Thyroid gland (tissue), 4 donors: ENCODE data around the gene MAGEA9B. TPM values are rescaled to one million over a fixed set of nuclear protein-coding genes. Genes with fewer than 3 reads are reported as not detected.
"Not testable (repeated sequence)": the region's sequence is repeated elsewhere in the genome, so short reads cannot be mapped to it uniquely, and the experiment has no call there.

ENCODE experiments used
- DNase-seq, 2 donors: peaks; one replicate each; pipeline ENCODE4 v3.0.0-alpha.2; 2019
- H3K27ac ChIP-seq, 3 donors: fragments of 200-600 bp; sonication (generic); 1 replicate in 2 of 3; 2 replicates in 1 of 3; pipeline ENCODE4 v1.5.1; 2016 to 2019; ENCODE audit warnings: mild to moderate bottlenecking in 1 of 3, moderate library complexity in 1 of 3
- H3K27me3 ChIP-seq: fragments of 200-600 bp; sonication (generic); one replicate; pipeline ENCODE4 v1.5.1; 2019
- H3K36me3 ChIP-seq, 2 donors: fragments of 200-600 bp; sonication (generic); one replicate each; pipeline ENCODE4 v1.5.1; 2016 to 2019
- H3K4me1 ChIP-seq, 2 donors: fragments of 200-600 bp; sonication (generic); one replicate each; pipeline ENCODE4 v1.5.1; 2017 to 2019
- H3K4me3 ChIP-seq, 3 donors: fragments of 200-600 bp; sonication (generic); replicated peaks in 1 of 3; 1 replicate in 2 of 3; 2 replicates in 1 of 3; pipeline ENCODE4 v1.5.1; 2016; ENCODE audit warnings: mild to moderate bottlenecking in 1 of 3
- H3K9me3 ChIP-seq: fragments of 200-600 bp; sonication (generic); one replicate; pipeline ENCODE4 v1.5.1; 2017
- POLR2A ChIP-seq, 2 donors: fragments of 450-650 bp; IDR thresholded peaks; one replicate each; pipeline ENCODE4 v1.6.1; 2017; ENCODE audit warnings: antibody characterized with exemption in 2 of 2, mild to moderate bottlenecking in 2 of 2, moderate library complexity in 1 of 2
- WGBS, 2 donors: methylation state at CpG; one replicate each; pipeline ENCODE4 v1.1.5; 2017; 5-methylcytosine and 5-hydroxymethylcytosine counted together
- intact Hi-C: fragments of 100-400 bp; cut with DNase I; formaldehyde crosslinking; loops from one replicate; pipeline ENCODE4 v1.15.1; 2023
- total RNA-seq, 4 donors: library from RNA; depleted of rRNA; stranded (reverse); fragments of >200 nt; gene quantifications; one replicate each; pipeline ENCODE4 v1.2.3, GENCODE V29; 2016
- TF ChIP-seq, protein P1 (sequence below), 6 experiments: fragments of 200-600 bp in 3 of 6; fragments of 450-650 bp in 3 of 6; sonication (generic) in 3 of 6; IDR thresholded peaks; one replicate each; pipeline ENCODE4 v1.5.1; 2016 to 2019; ENCODE audit warnings: antibody characterized with exemption in 6 of 6, mild to moderate bottlenecking in 2 of 6, inconsistent platforms in 1 of 6, moderate library complexity in 1 of 6

Gene MAGEA9B
- total RNA-seq, 4 donors from 2014 or later, result not detected

GRCh38 chrX:149628768-149629167 is 41.5 kb upstream of the MAGEA9B start:
- intact Hi-C loops, result no loop called here
- H3K9me3 ChIP-seq, result no peaks in the 10 kb centered on the region
- 88 to 100% methylated on average over 2 of the region's 2 CpGs for WGBS, 2 donors
- peaks cover 0 to 8% of the 10 kb centered on the region in 2 donors for H3K4me1 ChIP-seq
- TF ChIP-seq POLR2A (IDR thresholded peaks at IDR 0.05), result no peak
- TF ChIP-seq, protein P1, sequence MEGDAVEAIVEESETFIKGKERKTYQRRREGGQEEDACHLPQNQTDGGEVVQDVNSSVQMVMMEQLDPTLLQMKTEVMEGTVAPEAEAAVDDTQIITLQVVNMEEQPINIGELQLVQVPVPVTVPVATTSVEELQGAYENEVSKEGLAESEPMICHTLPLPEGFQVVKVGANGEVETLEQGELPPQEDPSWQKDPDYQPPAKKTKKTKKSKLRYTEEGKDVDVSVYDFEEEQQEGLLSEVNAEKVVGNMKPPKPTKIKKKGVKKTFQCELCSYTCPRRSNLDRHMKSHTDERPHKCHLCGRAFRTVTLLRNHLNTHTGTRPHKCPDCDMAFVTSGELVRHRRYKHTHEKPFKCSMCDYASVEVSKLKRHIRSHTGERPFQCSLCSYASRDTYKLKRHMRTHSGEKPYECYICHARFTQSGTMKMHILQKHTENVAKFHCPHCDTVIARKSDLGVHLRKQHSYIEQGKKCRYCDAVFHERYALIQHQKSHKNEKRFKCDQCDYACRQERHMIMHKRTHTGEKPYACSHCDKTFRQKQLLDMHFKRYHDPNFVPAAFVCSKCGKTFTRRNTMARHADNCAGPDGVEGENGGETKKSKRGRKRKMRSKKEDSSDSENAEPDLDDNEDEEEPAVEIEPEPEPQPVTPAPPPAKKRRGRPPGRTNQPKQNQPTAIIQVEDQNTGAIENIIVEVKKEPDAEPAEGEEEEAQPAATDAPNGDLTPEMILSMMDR (IDR thresholded peaks at IDR 0.05), result no peak
- no peak overlapping the region for H3K4me3 ChIP-seq
- no peaks in the 10 kb centered on the region for H3K27me3 ChIP-seq
- no peak overlapping the region for H3K27ac ChIP-seq
- DNase-seq, result no peak
- H3K36me3 ChIP-seq, result no peaks in the 10 kb centered on the region

- Histone ChIP-seq H3K4me1 (peaks cover 0 to 8% of the 10 kb centered on the region in 2 donors), H3K27me3 (no peaks in the 10 kb centered on the region), H3K27ac (no peak overlapping the region), H3K9me3 (no peaks in the 10 kb centered on the region), H3K36me3 (no peaks in the 10 kb centered on the region), H3K4me3 (no peak overlapping the region)
- 93 to 100% methylated on average over 2 to 3 of the region's 3 CpGs for WGBS, 2 donors
- intact Hi-C loops, result no loop called here
- DNase-seq, result no peak
- TF ChIP-seq, protein P1 (IDR thresholded peaks at IDR 0.05), result no peak
- no peak for TF ChIP-seq POLR2A (IDR thresholded peaks at IDR 0.05)
Observed at GRCh38 chrX:149628280-149628679, 41.0 kb upstream of the MAGEA9B start.

DNA sequence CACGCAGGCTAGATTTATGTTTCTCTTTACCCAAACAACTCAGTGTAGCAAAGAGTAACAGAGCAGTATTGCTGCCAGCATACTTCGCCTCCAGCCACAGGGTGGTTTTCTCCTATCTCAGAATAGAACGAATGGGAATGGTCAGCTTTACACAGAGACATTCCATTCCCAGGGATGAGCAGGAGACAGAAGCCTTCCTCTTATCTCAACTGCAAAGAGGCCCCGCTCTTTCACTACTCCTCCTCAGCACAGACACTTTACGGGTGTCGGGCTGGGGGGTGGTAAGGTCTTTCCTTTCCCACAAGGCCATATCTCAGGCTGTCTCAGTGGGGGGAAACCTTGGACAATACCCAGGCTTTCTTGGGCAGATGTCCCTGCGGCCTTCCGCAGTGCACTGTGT is 39.6 kb upstream of the MAGEA9B start:
- 64 to 91% methylated on average over 5 to 8 of the region's 8 CpGs for WGBS, 2 donors
- intact Hi-C loops, H3K4me3 ChIP-seq, H3K9me3 ChIP-seq, DNase-seq, H3K36me3 ChIP-seq, H3K27ac ChIP-seq, H3K27me3 ChIP-seq, H3K4me1 ChIP-seq: not testable (repeated sequence)

DNA sequence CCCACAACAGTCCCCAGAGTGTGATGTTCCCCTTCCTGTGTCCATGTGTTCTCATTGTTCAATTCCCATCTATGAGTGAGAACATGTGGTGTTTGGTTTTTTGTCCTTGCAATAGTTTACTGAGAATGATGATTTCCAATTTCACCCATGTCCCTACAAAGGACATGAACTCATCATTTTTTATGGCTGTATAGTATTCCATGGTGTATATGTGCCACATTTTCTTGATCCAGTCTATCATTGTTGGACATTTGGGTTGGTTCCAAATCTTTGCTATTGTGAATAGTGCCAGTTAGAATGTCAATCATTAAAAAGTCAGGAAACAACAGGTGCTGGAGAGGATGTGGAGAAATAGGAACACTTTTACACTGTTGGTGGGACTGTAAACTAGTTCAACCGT is 32.4 kb upstream of the MAGEA9B start:
- H3K27me3 ChIP-seq, H3K9me3 ChIP-seq, H3K4me3 ChIP-seq, H3K36me3 ChIP-seq, DNase-seq, intact Hi-C loops, H3K4me1 ChIP-seq, H3K27ac ChIP-seq: not testable (repeated sequence)
- 86 to 100% methylated on average over 1 of the region's 1 CpG for WGBS, 2 donors

- Histone ChIP-seq H3K4me1 (no peaks in the 10 kb centered on the region), H3K4me3 (no peak overlapping the region), H3K27me3 (no peaks in the 10 kb centered on the region), H3K36me3 (no peaks in the 10 kb centered on the region), H3K27ac (no peak overlapping the region), H3K9me3 (no peaks in the 10 kb centered on the region)
- TF ChIP-seq POLR2A (IDR thresholded peaks at IDR 0.05), result no peak
- TF ChIP-seq, protein P1 (IDR thresholded peaks at IDR 0.05), result no peak
- 90 to 94% methylated on average over 3 of the region's 3 CpGs for WGBS, 2 donors
- intact Hi-C loops, result no loop called here
- no peak for DNase-seq
Observed at GRCh38 chrX:149618871-149619270, 31.6 kb upstream of the MAGEA9B start.

- H3K36me3 ChIP-seq, result no peaks in the 10 kb centered on the region
- H3K27ac ChIP-seq, result no peak overlapping the region
- WGBS, 2 donors, result 86 to 87% methylated on average over 1 of the region's 1 CpG
- DNase-seq, result no peak
- H3K27me3 ChIP-seq, result no peaks in the 10 kb centered on the region
- intact Hi-C loops, result no loop called here
- H3K4me1 ChIP-seq, result no peaks in the 10 kb centered on the region
- H3K9me3 ChIP-seq, result no peaks in the 10 kb centered on the region
- H3K4me3 ChIP-seq, result no peak overlapping the region
- TF ChIP-seq POLR2A (IDR thresholded peaks at IDR 0.05), result no peak
- TF ChIP-seq, protein P1 (IDR thresholded peaks at IDR 0.05), result no peak
Observed at GRCh38 chrX:149611623-149612175, 24.4 kb upstream of the MAGEA9B start.
